Inflammatory macrophage treated with lipopolysaccharide for 1 hour (primary cell): ENCODE data around the gene SIK1.
"Not testable (repeated sequence)": the region's sequence is repeated elsewhere in the genome, so short reads cannot be mapped to it uniquely, and the experiment has no call there.

ENCODE experiments used
- DNase-seq, 2 donors: peaks; one replicate each; pipeline ENCODE4 v3.0.0-alpha.2; 2020 to 2022

Gene SIK1

DNA sequence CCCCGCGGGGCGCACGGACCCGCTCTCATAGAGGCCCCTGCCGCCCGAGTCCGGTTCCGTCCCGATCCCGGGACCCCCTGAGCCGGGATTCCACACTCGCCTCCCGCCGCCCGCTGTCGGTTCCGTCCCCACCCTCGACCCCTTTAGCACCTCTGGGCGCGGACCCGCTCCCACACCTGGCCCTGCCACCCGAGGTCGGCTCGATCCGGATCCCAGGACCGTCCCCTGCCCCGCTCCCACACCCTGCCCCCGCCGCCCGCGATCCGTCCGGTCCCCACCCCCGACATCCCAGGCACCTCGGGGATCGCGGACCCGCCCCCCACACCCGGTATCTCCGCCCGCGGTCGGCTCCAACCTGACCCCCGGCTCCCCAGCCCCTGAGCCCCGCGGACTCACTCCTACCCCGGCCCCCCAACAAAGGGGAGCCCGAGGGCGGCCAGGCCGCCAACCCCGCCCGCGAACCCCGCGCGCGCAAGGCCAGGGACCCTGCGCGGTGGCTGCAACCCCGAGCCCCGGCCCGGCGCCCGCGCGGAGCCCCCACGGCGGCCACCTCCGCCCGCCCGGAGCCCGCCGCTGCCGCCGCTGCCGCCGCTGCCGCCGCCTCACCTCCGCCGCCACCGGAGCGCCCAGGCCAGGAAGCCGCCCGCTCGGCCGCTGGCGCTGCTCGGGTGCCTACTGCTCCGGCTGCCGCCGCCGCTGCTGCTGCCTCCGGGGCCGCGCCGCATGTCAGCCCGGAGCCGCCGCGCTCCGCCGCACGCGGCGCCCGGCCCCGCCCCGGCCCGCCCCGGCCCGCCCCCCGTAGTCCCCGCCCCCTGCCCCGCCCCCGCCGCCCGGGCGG lies at the start of gene SIK1:
Gene SIK1 (minus strand): TSS at position 728 of the 838 bp plus-strand sequence. CDS start 953 bp downstream, outside the sequence.
- not testable (repeated sequence) for DNase-seq

DNA sequence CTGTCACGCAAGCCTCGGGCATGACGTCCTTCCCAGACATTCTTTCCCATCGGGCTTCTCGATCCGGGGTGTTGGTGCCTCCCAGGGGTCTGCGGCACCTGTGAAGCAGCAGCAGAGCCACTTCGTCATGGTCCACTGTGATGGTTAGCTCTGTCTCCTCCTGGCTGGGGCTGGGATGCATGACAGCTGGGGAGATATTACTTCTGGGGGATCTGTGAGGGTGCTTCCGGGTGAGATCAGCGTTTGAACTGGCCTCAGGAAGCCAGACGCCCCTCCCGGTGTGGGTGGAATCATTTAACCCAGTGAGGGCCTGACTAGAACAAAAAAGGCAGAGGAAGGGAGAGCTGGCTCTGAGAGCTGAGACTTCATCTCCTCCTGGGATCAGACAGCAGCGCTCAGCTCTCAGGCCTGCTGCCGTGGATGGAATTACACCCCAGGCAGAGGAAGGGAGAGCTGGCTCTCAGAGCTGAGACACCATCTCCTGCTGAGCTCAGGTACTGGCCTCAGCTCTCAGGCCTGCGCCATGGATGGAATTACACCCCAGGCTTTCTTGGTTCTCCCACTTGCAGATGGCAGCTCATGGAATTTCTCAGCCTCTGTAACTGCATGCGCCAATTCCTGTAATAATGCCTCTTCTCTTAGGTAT lies 44.8 kb upstream of the SIK1 start:
- not testable (repeated sequence) for DNase-seq

DNA sequence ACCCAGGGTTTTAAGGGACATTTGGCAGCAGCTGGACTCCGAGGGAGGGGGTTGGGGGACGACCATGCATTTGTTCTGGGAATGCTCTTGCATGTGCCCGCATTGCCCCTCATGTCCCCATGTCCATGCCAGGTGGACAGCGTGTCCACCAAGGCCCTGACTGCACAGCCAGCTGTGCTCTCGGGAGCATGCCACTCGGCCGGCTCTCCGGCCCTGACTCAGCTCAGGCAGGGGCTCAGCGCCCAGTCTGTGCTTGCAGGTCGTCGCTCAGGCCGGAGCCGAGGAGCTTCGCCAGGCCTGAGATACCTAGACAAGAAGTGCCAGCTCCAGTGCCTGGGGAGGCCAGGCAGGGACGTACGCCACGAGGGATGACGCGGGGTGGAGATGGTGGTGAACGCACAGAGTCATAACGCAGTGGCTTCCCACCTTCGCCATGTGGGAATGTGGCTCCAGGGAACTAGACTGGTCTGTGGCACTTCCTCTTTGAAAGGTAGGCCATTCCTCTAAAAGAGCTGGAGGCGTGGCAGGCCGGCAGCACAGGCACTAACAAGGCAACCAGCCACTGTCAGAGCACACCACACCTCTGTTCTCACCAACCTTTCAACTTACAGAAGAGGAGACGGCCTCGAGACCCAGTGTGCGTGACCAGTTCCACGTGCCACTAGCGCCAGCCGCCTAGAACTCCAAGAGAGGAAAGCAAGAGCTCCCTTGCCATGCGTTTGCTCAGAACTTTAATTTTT lies 43.0 kb upstream of the SIK1 start:
- DNase-seq: not testable (repeated sequence)

- DNase-seq: no peak
Measured at GRCh38 chr21:43467785-43468184, 40.9 kb upstream of the SIK1 start.

- not testable (repeated sequence) for DNase-seq
Measured at GRCh38 chr21:43465159-43465558, 38.2 kb upstream of the SIK1 start.

GRCh38 chr21:43463498-43464261 lies 36.7 kb upstream of the SIK1 start:
- DNase-seq: not testable (repeated sequence)

- DNase-seq: not testable (repeated sequence)
Measured at GRCh38 chr21:43462932-43463331, 36.0 kb upstream of the SIK1 start.

- not testable (repeated sequence) for DNase-seq
Measured at GRCh38 chr21:43460475-43460874, 33.5 kb upstream of the SIK1 start.

- DNase-seq: not testable (repeated sequence)
Measured at GRCh38 chr21:43458995-43459394, 32.1 kb upstream of the SIK1 start.

- not testable (repeated sequence) for DNase-seq
Measured at GRCh38 chr21:43456616-43457314, 29.8 kb upstream of the SIK1 start.

DNA sequence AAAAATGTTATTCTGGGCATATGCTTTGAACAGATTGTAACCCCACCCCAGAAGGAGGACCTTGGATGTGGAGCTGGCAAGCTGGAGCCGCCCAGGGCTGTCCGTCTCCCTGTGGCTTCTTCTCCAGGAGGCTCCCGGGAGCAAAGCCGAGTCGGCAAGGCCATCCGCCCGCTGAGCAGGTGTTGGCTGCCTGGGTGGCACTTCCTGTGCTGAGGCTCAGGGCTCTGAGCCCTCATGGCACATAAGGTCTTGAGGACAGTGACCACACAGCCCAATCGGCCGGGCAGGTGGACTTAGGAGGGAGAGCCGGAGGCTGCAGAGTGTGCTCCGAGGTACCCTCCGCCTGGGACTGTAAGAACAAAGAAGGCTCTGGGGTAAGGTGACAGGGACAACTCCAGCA lies 28.8 kb upstream of the SIK1 start:
- DNase-seq: not testable (repeated sequence)

DNA sequence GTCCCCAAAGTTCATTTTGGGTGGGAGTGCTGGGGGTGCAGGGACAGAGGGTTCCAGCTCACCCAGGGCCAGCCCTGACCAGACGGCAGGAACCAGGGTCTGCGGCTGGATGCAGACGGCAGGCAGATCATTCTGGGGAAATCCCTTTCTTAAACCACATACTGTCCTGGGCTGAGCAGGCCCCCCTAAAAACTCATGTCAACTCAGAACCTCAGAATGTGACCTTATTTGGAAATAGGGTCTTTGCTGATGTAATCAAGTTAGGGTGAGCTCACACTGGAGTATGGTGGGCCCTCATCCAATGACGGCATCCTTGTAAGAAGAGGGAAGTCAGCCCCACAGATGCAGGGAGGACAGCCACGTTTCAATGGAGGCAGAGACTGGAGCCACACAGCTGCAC lies 27.2 kb upstream of the SIK1 start:
- DNase-seq: not testable (repeated sequence)

DNA sequence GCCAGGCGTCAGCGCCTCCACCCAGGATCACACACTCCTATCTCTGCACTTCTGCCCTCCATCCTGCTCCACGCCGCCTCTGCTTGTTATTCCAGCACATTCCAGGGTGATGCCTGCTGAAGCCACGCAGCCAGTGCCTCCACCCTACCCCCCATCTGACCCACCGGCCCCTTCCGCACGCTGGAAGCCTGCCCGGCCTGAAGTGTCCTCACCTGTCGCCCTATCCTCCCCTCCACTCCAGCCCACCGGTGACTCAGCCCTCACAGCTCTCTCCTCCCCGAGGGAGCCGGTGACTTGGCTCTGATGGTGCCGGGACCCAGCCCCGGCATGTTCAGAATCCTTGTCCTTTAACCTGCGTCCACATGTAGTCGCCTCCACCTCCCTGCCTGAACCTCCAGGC lies 24.9 kb upstream of the SIK1 start:
- DNase-seq: not testable (repeated sequence)

DNA sequence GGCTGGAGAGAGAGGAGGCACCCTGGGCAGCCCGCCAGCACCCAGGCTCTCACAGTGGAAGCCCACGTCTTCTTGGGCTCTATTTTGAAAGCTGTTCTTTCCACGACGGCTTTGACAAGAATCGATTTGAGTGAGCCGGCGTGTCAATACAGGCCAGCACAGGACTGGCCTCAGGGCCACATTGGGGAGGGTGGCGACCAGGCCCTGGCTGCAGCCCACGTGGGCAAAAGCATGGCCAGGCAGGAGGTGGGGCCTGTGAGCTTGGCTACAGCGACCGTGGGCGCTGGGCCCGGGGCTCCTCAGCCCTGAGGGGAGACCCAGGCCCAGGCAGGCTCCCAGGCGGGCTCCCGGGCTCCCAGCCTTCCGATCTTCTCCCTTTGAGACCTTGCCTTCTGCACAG lies 23.4 kb upstream of the SIK1 start:
- not testable (repeated sequence) for DNase-seq

GRCh38 chr21:43447353-43447977 lies 20.5 kb upstream of the SIK1 start:
- DNase-seq: not testable (repeated sequence)

- not testable (repeated sequence) for DNase-seq
Measured at GRCh38 chr21:43446277-43446932, 19.5 kb upstream of the SIK1 start.

GRCh38 chr21:43444524-43444923 lies 17.6 kb upstream of the SIK1 start:
- not testable (repeated sequence) for DNase-seq

GRCh38 chr21:43442571-43442970 lies 15.6 kb upstream of the SIK1 start:
- DNase-seq: not testable (repeated sequence)

GRCh38 chr21:43440835-43441727 lies 14.2 kb upstream of the SIK1 start:
- not testable (repeated sequence) for DNase-seq
